Ascending aorta (tissue), 2 donors: Measurements from ENCODE around the gene SPATC1L. TPM values are rescaled to one million over a fixed set of nuclear protein-coding genes. Genes with fewer than 3 reads are reported as not detected.

ENCODE experiments used
- DNase-seq, 2 donors: peaks; one replicate each; pipeline ENCODE4 v3.0.0-alpha.2; 2019; ENCODE audit warnings: low spot score in 2 of 2
- H3K27ac ChIP-seq, 2 donors: fragments of 200-600 bp; sonication (generic); one replicate each; pipeline ENCODE4 v1.5.1; 2016 to 2017; ENCODE audit warnings: mild to moderate bottlenecking in 1 of 2
- H3K27me3 ChIP-seq: fragments of 200-600 bp; sonication (generic); one replicate; pipeline ENCODE4 v1.5.1; 2017
- H3K36me3 ChIP-seq, 2 donors: fragments of 200-600 bp; sonication (generic); one replicate each; pipeline ENCODE4 v1.5.1; 2016
- H3K4me1 ChIP-seq, 2 donors: fragments of 200-600 bp; sonication (generic); one replicate each; pipeline ENCODE4 v1.5.1; 2016 to 2017; ENCODE audit warnings: mild to moderate bottlenecking in 1 of 2
- H3K4me3 ChIP-seq, 2 donors: fragments of 200-600 bp; sonication (generic); one replicate each; pipeline ENCODE4 v1.5.1; 2016 to 2017; ENCODE audit warnings: mild to moderate bottlenecking in 1 of 2
- H3K9me3 ChIP-seq, 2 donors: fragments of 200-600 bp; sonication (generic); one replicate each; pipeline ENCODE4 v1.5.1; 2016
- intact Hi-C: fragments of 100-400 bp; cut with DNase I; formaldehyde crosslinking; loops from one replicate; pipeline ENCODE4 v1.15.1; 2023
- total RNA-seq: library from RNA; depleted of rRNA; stranded (reverse); fragments of >200 nt; gene quantifications from one replicate; pipeline ENCODE4 v1.1.0, GENCODE V29; 2016
- TF ChIP-seq, protein P1 (sequence below), 3 experiments: fragments of 200-600 bp in 2 of 3; fragments of 450-650 bp in 1 of 3; sonication (generic) in 2 of 3; IDR thresholded peaks; one replicate each; pipeline ENCODE4 v1.5.1; 2016 to 2019; ENCODE audit warnings: antibody characterized with exemption in 3 of 3, mild to moderate bottlenecking in 1 of 3, moderate library complexity in 1 of 3

Gene SPATC1L
- total RNA-seq, 1 donor from 2014 or later: 37.4 TPM

DNA sequence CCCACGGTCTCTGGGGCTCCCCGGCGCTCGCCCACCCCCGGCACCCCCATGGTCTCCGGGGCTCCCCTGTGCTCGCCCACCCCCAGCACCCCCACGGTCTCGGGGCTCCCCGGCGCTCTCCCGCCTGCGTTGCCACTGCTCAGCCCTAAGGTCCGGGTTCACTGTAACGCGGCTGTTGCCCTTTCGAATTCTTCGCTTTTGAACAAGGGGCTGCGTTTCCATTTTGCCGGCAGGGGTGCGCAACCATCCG, 23.7 kb downstream of the SPATC1L start:
- TF ChIP-seq, protein P1, sequence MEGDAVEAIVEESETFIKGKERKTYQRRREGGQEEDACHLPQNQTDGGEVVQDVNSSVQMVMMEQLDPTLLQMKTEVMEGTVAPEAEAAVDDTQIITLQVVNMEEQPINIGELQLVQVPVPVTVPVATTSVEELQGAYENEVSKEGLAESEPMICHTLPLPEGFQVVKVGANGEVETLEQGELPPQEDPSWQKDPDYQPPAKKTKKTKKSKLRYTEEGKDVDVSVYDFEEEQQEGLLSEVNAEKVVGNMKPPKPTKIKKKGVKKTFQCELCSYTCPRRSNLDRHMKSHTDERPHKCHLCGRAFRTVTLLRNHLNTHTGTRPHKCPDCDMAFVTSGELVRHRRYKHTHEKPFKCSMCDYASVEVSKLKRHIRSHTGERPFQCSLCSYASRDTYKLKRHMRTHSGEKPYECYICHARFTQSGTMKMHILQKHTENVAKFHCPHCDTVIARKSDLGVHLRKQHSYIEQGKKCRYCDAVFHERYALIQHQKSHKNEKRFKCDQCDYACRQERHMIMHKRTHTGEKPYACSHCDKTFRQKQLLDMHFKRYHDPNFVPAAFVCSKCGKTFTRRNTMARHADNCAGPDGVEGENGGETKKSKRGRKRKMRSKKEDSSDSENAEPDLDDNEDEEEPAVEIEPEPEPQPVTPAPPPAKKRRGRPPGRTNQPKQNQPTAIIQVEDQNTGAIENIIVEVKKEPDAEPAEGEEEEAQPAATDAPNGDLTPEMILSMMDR (IDR thresholded peaks at IDR 0.05): no peak
- no peaks in the 10 kb centered on the region for H3K9me3 ChIP-seq

DNA sequence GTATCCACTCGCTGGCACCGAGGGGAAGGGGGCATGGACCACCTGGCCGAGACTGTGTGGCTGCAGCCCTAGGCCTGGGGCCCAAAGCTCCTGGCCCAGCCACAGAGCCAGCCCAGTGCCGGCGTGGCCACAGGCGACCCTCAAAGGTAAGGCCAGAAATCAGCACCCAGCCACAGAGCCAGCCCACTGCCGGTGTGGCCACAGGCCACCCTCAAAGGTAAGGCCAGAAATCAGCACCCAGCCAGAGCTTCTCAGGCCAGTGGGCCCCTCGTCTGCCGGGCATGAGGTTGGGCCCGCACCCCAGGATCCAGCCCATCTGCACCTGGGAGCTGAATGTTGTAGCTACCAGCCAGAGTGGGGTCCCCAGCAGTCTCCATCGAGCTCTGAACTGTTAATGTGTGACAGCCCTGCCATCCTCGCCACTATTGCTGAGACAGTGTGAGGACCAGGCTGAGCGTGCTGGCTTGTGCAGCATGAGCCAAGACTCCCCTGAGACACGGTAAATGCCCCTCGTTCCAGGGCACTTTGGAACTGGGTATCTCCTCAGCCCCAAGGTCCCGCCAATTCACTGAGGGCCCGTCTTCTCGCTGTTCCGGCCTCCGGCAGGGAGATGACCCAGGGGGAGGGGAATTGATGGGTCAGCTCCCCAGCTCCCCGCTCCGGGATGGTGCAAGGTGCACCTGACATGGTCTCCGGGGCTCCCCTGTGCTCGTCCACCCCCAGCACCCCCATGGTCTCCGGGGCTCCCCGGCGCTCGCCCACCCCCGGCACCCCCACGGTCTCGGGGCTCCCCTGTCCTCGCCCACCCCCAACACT, 24.2 kb downstream of the SPATC1L start:
- Histone ChIP-seq H3K27me3 (no peaks in the 10 kb centered on the region), H3K4me1 (no peaks in the 10 kb centered on the region), H3K9me3 (no peaks in the 10 kb centered on the region), H3K27ac (no peak overlapping the region), H3K36me3 (peaks cover 0 to 5% of the 10 kb centered on the region in 2 donors), H3K4me3 (no peak overlapping the region)
- intact Hi-C loops: no loop called here
- TF ChIP-seq, protein P1 (IDR thresholded peaks at IDR 0.05): no peak
- DNase-seq: peak in 1 of 2 donors; percentile 48

More for the DNA sequence above, 23.7 kb downstream of the SPATC1L start:
- Histone ChIP-seq H3K4me1 (no peaks in the 10 kb centered on the region), H3K27ac (no peak overlapping the region), H3K4me3 (no peak overlapping the region), H3K27me3 (no peaks in the 10 kb centered on the region), H3K36me3 (peaks cover 0 to 5% of the 10 kb centered on the region in 2 donors)
- DNase-seq: peak in 1 of 2 donors; percentile 37
- intact Hi-C loops: no loop called here

- peak in 1 of 2 donors; percentile 58 for DNase-seq
- Histone ChIP-seq H3K36me3 (peaks cover 0 to 5% of the 10 kb centered on the region in 2 donors), H3K27me3 (no peaks in the 10 kb centered on the region), H3K4me1 (no peaks in the 10 kb centered on the region), H3K27ac (no peak overlapping the region), H3K9me3 (no peaks in the 10 kb centered on the region), H3K4me3 (no peak overlapping the region)
- TF ChIP-seq, protein P1 (IDR thresholded peaks at IDR 0.05): no peak
- intact Hi-C loops: no loop called here
These were observed 24.9 kb downstream of the SPATC1L start for GRCh38 chr21:46159390-46159789.

- TF ChIP-seq, protein P1 (IDR thresholded peaks at IDR 0.05): no peak
- no peaks in the 10 kb centered on the region for H3K27me3 ChIP-seq
- intact Hi-C loops: no loop called here
- DNase-seq: peak in 1 of 2 donors; percentile 50
- peaks cover 0 to 5% of the 10 kb centered on the region in 2 donors for H3K36me3 ChIP-seq
- no peak overlapping the region for H3K27ac ChIP-seq
- H3K9me3 ChIP-seq: no peaks in the 10 kb centered on the region
- no peak overlapping the region for H3K4me3 ChIP-seq
- H3K4me1 ChIP-seq: no peaks in the 10 kb centered on the region
These were observed 25.5 kb downstream of the SPATC1L start for GRCh38 chr21:46158666-46159300.

DNA sequence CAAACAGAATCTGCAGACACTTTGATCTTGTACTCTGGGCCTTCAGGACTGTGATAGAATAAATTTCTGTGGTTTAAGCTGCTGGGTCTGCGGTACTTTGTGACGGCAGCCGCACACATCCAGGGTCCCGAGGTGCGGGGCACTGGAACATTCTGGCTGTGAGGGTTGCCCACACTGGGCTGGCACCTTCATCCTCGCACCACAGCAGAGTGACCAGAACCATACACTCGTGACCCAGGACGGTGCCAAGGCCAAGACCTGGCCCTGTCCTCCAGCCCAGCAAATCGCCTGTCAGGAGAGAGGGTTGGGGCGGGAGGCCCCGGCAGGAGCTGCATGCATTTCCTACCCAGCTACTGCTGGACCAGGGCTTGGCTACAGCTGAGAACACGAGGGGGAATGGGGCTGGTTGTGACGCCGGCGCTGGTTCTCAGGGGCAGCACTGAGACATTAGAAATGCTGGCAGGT, 26.2 kb downstream of the SPATC1L start:
- H3K9me3 ChIP-seq: no peaks in the 10 kb centered on the region
- TF ChIP-seq, protein P1 (IDR thresholded peaks at IDR 0.05): no peak
- intact Hi-C loops: no loop called here
- H3K4me1 ChIP-seq: peaks cover 0 to 2% of the 10 kb centered on the region in 2 donors
- no peaks in the 10 kb centered on the region for H3K27me3 ChIP-seq
- no peak overlapping the region for H3K4me3 ChIP-seq
- H3K36me3 ChIP-seq: peaks cover 0 to 5% of the 10 kb centered on the region in 2 donors
- no peak overlapping the region for H3K27ac ChIP-seq
- DNase-seq: no peak
